Ectodermal cell (in vitro differentiated cells): ENCODE measurements around the gene PDYN.

Experiments used
- H3K27ac ChIP-seq: 2 replicates; pipeline ENCODE4 v1.7.0; 2013; ENCODE audit warnings: mild to moderate bottlenecking, low read depth, low read length; ENCODE audit not compliant: insufficient read depth, poor library complexity, severe bottlenecking
- H3K27me3 ChIP-seq: 2 replicates; pipeline ENCODE4 v1.7.0; 2013; ENCODE audit warnings: mild to moderate bottlenecking, low read length; ENCODE audit not compliant: insufficient read depth, control insufficient read depth, poor library complexity, severe bottlenecking
- H3K36me3 ChIP-seq: one replicate; pipeline ENCODE4 v1.7.0; 2013; ENCODE audit warnings: low read length; ENCODE audit not compliant: control insufficient read depth, insufficient read depth
- H3K4me1 ChIP-seq: one replicate; pipeline ENCODE4 v1.7.0; 2013; ENCODE audit warnings: low read length; ENCODE audit not compliant: control insufficient read depth, insufficient read depth
- H3K4me3 ChIP-seq: 2 replicates; pipeline ENCODE4 v1.7.0; 2013; ENCODE audit warnings: low read depth, low read length, control low read depth; ENCODE audit not compliant: insufficient read depth
- H3K9me3 ChIP-seq: 2 replicates; pipeline ENCODE4 v1.7.0; 2013; ENCODE audit warnings: mild to moderate bottlenecking, low read length, moderate library complexity; ENCODE audit not compliant: control insufficient read depth
- WGBS, 2 experiments: methylation state at CpG; one replicate each; pipeline ENCODE4 v1.1.7; 2013; ENCODE audit warnings: missing lambda C conversion rate in 2 of 2; 5-methylcytosine and 5-hydroxymethylcytosine counted together

PDYN gene

GRCh38 chr20:1995531-1996310, 1.9 kb upstream of the PDYN start:
- H3K9me3 ChIP-seq: no peaks in the 10 kb centered on the region
- H3K4me3 ChIP-seq: no peak overlapping the region
- H3K27me3 ChIP-seq: no peaks in the 10 kb centered on the region
- H3K27ac ChIP-seq: no peak overlapping the region
- no peaks in the 10 kb centered on the region for H3K36me3 ChIP-seq
- WGBS, 2 experiments: 90 to 94% methylated on average over 10 of the region's 10 CpGs
- H3K4me1 ChIP-seq: peaks cover 16% of the 10 kb centered on the region

GRCh38 chr20:1994627-1995026, 769 bp upstream of the PDYN start:
- Histone ChIP-seq H3K4me3 (no peak overlapping the region), H3K4me1 (peaks cover 16% of the 10 kb centered on the region), H3K27ac (no peak overlapping the region), H3K9me3 (no peaks in the 10 kb centered on the region), H3K27me3 (no peaks in the 10 kb centered on the region), H3K36me3 (no peaks in the 10 kb centered on the region)
- 94 to 95% methylated on average over 14 of the region's 14 CpGs for WGBS, 2 experiments

GRCh38 chr20:1992359-1993110, 1.3 kb downstream of the PDYN start:
- H3K4me3 ChIP-seq: no peak overlapping the region
- H3K4me1 ChIP-seq: peaks cover 16% of the 10 kb centered on the region
- H3K27ac ChIP-seq: no peak overlapping the region
- H3K27me3 ChIP-seq: no peaks in the 10 kb centered on the region
- no peaks in the 10 kb centered on the region for H3K9me3 ChIP-seq
- H3K36me3 ChIP-seq: no peaks in the 10 kb centered on the region
- 71 to 76% methylated on average over 8 of the region's 8 CpGs for WGBS, 2 experiments

- 88 to 92% methylated on average over 3 of the region's 3 CpGs for WGBS, 2 experiments
These were observed 6.0 kb downstream of the PDYN start for GRCh38 chr20:1987826-1988225.

GRCh38 chr20:1983301-1983700, 10.6 kb downstream of the PDYN start:
- Histone ChIP-seq H3K4me1 (no peaks in the 10 kb centered on the region), H3K9me3 (no peaks in the 10 kb centered on the region), H3K36me3 (no peaks in the 10 kb centered on the region), H3K4me3 (no peak overlapping the region), H3K27ac (no peak overlapping the region), H3K27me3 (no peaks in the 10 kb centered on the region)
- WGBS, 2 experiments: 82 to 85% methylated on average over 4 of the region's 4 CpGs

More at GRCh38 chr20:1987826-1988225, 6.0 kb downstream of the PDYN start:
- Histone ChIP-seq H3K4me1 (peaks cover 5% of the 10 kb centered on the region), H3K4me3 (no peak overlapping the region), H3K36me3 (no peaks in the 10 kb centered on the region), H3K27ac (no peak overlapping the region), H3K9me3 (no peaks in the 10 kb centered on the region), H3K27me3 (no peaks in the 10 kb centered on the region)

- H3K27me3 ChIP-seq: no peaks in the 10 kb centered on the region
- no peak overlapping the region for H3K4me3 ChIP-seq
- H3K9me3 ChIP-seq: no peaks in the 10 kb centered on the region
- H3K4me1 ChIP-seq: no peaks in the 10 kb centered on the region
- no peak overlapping the region for H3K27ac ChIP-seq
- no peaks in the 10 kb centered on the region for H3K36me3 ChIP-seq
- WGBS, 2 experiments: 85 to 90% methylated on average over 5 of the region's 5 CpGs
These were observed 11.2 kb downstream of the PDYN start for GRCh38 chr20:1982686-1983085.

GRCh38 chr20:1979106-1979778, 14.6 kb downstream of the PDYN start:
- H3K27ac ChIP-seq: no peak overlapping the region
- no peaks in the 10 kb centered on the region for H3K9me3 ChIP-seq
- 85 to 86% methylated on average over 3 of the region's 3 CpGs for WGBS, 2 experiments
- peaks cover 7% of the 10 kb centered on the region for H3K4me1 ChIP-seq
- H3K27me3 ChIP-seq: no peaks in the 10 kb centered on the region
- no peaks in the 10 kb centered on the region for H3K36me3 ChIP-seq
- no peak overlapping the region for H3K4me3 ChIP-seq

GRCh38 chr20:1975291-1975690, 18.6 kb downstream of the PDYN start:
- Histone ChIP-seq H3K27me3 (no peaks in the 10 kb centered on the region), H3K4me1 (peaks cover 20% of the 10 kb centered on the region), H3K9me3 (no peaks in the 10 kb centered on the region), H3K36me3 (no peaks in the 10 kb centered on the region), H3K27ac (no peak overlapping the region), H3K4me3 (no peak overlapping the region)
- 90 to 92% methylated on average over 11 of the region's 11 CpGs for WGBS, 2 experiments

GRCh38 chr20:1973601-1974440, 20.0 kb downstream of the PDYN start:
- H3K27me3 ChIP-seq: no peaks in the 10 kb centered on the region
- WGBS, 2 experiments: 82 to 84% methylated on average over 15 of the region's 15 CpGs
- H3K36me3 ChIP-seq: no peaks in the 10 kb centered on the region
- H3K27ac ChIP-seq: no peak overlapping the region
- peaks cover 28% of the 10 kb centered on the region for H3K4me1 ChIP-seq
- H3K9me3 ChIP-seq: no peaks in the 10 kb centered on the region
- no peak overlapping the region for H3K4me3 ChIP-seq
